HG03060 (cell line): ENCODE data around the gene OCSTAMP.

ENCODE experiments used
- ATAC-seq: cut with Tn5 transposase; IDR thresholded peaks from one replicate; pipeline ENCODE4 v1.9.1; 2021; ENCODE audit warnings: low read depth, moderate number of reproducible peaks; ENCODE audit not compliant: unreplicated experiment

The OCSTAMP gene

GRCh38 chr20:46520976-46521579, 29.4 kb downstream of the OCSTAMP start:
- no peak for ATAC-seq

- no peak for ATAC-seq
Measured at GRCh38 chr20:46520540-46520939, 29.9 kb downstream of the OCSTAMP start.

- no peak for ATAC-seq
Measured at GRCh38 chr20:46519471-46520068, 30.9 kb downstream of the OCSTAMP start.

GRCh38 chr20:46512943-46513844, 37.3 kb downstream of the OCSTAMP start, which contains the start of gene ZNF334:
TSS of gene ZNF334 (minus strand) at chr20:46513559. CDS start at chr20:46512102, 1,457 bp downstream.
- no peak for ATAC-seq

GRCh38 chr20:46509523-46509922, 40.9 kb downstream of the OCSTAMP start:
- no peak for ATAC-seq

GRCh38 chr20:46507760-46508407, 42.6 kb downstream of the OCSTAMP start:
- no peak for ATAC-seq

- no peak for ATAC-seq
Measured at GRCh38 chr20:46505506-46505905, 44.9 kb downstream of the OCSTAMP start.

- no peak for ATAC-seq
Measured at GRCh38 chr20:46501961-46502360, 48.5 kb downstream of the OCSTAMP start.

- ATAC-seq, result no peak
Measured at GRCh38 chr20:46501337-46501942, 49.0 kb downstream of the OCSTAMP start.

GRCh38 chr20:46494077-46494476, 56.4 kb downstream of the OCSTAMP start:
- no peak for ATAC-seq

GRCh38 chr20:46491354-46491753, 59.1 kb downstream of the OCSTAMP start:
- no peak for ATAC-seq
